IPS DF 19.7 (cell line): Measurements from ENCODE around the gene TAF1L.

Source experiments
- DNase-seq: peaks from one replicate; pipeline ENCODE4 v3.0.0-alpha.2; 2013; ENCODE audit warnings: low read depth, low spot score

The TAF1L gene

DNA sequence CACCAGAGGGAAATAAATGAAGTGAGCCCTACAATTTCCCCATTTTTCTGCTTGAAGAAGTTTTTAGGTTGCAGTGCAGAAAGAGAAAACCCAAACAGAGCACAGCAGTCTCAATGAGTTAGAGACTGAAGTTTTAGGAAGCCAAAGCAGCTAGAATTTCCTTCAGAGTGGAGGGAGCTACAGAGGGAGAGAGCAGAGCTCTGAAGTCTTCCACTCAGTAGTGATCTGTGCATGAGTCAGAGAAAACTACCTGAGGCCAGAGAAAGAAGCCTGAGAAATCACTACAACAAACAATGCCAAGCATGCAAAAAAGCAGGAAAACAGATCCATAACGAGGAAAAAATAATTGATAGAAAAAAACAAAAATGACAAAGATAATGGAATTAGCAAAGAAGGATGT, 44.6 kb downstream of the TAF1L start:
- DNase-seq, result no peak

DNA sequence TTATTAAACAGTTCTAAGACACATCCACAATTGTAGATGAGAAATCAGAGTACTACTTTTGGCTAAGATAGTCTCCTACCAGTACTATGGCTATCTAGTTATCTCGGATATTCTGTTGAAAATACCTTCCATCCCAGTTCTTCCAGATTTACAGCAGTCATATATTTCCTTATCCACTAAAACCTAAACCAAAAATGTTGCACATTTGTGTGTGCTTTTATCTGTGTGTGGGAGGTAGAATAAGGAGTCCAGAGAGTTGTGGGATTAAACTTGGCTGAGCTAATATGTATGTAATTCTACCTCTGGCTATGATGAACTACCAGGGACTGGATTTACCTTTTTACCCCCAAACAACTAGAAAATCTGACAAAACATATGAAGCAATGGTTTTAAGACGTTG, 45.0 kb downstream of the TAF1L start:
- DNase-seq, result no peak

DNA sequence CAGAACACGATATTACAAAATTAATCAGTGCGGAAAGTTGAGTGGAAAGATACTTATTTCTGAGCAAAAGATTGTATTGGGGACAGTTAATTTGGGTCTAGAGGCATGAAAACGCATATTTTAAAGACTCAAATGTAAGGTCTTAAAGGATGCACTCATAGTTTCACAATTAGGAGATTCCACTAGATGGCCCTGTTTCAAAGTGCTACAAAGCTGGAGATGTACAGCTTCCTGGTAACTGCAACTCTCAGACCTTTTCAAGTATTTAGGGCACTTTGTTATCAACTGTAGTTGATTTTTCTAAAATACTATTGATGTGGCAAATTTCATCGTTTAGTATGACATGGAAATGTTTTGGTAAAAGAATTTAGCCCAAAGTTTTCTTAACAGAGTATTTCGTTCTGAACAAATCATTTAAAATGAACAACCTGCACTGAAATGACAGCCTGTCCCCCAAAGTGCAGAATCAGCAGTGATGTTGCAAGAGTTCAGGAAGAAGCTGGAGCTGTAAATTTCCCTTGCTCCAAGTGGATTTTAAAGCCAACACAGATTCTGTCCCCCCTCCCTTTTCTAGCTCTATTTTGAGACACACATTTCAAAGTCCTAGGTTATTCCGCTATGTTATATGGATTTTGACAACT, 46.3 kb downstream of the TAF1L start:
- DNase-seq, result no peak

DNA sequence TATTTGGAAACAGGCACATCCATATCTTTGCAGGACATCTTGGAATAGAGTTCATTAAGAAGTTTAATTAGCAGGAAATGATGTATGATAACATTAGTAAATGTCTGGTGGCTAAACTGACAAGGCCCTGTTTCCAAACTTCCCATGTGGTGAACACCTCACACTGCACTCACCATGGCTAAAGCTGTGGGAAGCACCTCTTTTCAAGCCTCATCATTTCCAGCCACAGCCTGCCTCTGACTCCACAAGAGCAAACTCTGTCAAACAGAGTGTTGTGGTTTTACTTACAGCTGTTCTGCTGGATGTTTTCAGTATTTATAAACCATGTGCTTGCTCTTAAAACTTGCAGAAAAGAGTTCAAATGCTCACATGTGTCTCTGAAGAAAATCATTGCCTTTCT, 47.6 kb downstream of the TAF1L start:
- DNase-seq, result no peak

DNA sequence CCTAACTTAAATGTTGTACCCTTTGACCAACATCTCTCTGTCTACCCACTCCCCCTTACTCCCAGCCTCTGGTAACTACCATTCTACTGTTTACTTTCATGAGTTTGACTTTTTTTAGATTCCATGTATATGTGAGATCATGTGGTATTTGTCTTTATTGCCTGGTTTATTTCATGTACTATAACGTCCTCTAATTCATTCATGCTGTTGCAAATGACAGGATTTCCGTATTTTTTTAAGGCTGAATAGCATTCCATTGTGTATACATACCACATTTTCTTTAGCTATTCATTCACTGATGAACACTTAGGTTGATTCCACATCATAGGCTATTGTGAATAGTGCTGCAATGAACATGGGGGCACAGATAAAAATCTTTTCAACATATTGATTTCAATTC, 50.7 kb downstream of the TAF1L start:
- no peak for DNase-seq

DNA sequence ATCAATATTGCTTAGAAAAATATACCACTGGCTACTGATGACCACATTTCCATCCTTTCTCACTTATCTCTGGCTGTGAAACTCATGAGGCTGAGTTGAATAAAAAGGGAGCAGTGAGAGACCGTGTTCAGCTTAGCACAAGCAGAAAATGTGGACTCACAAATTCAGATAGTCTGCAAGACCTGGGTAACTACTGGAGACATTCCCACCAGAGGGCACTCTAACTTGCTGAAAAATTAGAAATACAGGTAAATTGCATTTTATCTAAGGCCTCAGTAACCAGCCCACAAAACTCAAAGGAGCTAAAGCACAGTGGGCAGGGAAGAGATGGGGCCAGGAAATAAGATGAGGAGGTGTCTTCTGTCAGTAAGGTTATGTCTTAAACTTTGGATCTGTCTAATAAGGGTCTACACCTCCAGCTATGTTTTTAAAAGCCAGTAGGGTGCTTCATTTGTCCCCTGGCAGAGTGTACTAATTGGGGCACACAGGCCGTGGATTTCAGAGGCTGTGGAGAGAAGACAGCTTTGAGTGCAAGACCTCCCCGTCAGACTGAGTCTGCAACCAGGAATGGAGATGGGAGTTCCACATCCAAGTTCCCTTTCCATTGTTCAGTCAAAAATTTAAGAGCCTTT, 53.8 kb downstream of the TAF1L start:
- DNase-seq, result peak; percentile 28

DNA sequence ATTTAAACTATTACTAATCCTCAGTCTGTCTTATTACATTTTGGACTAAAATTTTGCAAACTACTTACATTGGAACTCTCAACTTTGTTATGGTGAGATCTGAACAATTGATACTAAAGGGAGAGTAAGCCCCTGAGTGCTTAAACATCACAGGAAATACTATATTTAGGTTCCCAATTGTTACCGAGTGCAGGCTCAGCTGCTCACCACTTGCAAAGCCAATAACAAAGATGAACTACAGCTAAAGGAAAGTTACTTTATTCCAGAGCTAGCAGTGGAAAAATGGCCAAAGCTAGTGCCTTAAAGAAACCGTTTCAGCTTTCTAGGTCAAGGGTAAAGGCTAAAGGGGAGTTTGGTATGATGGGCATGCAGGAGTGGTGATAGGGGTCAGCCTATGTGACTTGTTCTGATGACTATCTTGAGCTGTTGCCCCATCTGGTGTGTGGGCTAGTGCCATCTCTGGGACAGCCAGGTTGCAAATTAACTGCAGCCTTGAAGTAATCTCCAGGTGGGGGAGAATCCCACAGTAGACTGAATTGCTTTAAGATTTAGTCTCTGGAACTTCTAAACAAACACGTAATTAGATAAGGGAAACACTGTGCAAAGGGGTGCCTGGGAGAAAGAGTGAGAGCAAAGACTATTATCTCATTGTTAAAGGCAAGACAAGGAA, 54.7 kb downstream of the TAF1L start:
- DNase-seq, result no peak

DNA sequence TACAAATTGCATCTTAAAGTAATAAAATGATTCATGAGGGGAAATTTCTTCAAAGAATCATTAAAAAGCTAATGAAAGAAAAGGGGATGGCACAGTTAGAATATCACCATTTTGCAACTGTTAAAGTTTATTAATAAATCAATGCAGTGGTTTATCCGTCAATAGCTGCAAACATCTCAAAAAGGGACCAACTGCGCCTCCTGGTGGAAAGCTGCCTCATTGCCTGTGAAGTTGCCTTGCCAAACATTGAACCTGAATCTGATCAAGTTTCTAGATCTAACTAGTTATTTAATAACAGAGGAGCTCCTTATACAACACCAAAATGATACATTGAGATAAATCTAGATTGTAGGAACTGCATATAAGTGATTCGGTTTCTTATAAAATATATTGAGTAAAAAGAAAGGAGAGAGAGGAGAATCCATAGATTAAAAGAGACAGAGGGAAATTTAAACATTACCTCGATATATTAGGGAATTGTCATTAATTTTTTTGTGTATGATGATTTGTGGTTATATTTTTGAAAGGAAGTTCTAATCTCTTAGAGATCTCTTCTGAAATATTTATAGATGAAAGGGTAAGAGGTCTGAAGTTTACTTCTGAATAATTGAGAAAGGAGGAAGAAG, 55.6 kb downstream of the TAF1L start:
- DNase-seq, result no peak
